ENCODE data around the gene MATN3.

GRCh38 chr2:20052229-20052851 lies 39.9 kb upstream of the MATN3 start:
- no peak for TF ChIP-seq EZH2 (IDR thresholded peaks at IDR 0.05; ENCODE audit: borderline replicate concordance, low read depth, low read length, severe bottlenecking)
- TF ChIP-seq, protein P1, sequence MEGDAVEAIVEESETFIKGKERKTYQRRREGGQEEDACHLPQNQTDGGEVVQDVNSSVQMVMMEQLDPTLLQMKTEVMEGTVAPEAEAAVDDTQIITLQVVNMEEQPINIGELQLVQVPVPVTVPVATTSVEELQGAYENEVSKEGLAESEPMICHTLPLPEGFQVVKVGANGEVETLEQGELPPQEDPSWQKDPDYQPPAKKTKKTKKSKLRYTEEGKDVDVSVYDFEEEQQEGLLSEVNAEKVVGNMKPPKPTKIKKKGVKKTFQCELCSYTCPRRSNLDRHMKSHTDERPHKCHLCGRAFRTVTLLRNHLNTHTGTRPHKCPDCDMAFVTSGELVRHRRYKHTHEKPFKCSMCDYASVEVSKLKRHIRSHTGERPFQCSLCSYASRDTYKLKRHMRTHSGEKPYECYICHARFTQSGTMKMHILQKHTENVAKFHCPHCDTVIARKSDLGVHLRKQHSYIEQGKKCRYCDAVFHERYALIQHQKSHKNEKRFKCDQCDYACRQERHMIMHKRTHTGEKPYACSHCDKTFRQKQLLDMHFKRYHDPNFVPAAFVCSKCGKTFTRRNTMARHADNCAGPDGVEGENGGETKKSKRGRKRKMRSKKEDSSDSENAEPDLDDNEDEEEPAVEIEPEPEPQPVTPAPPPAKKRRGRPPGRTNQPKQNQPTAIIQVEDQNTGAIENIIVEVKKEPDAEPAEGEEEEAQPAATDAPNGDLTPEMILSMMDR (IDR thresholded peaks at IDR 0.05; ENCODE audit: extremely low read depth in 1 of 2, insufficient read depth in 1 of 2, low read depth in 1 of 2, low read length in 2 of 2), result no peak
- TF ChIP-seq POLR2A (IDR thresholded peaks at IDR 0.05; ENCODE audit: low read depth, low read length), result no peak
- TF ChIP-seq POLR2AphosphoS5 (IDR thresholded peaks at IDR 0.05; ENCODE audit: insufficient read depth, low read depth, low read length), result no peak
- TF ChIP-seq MAX (IDR thresholded peaks at IDR 0.05; ENCODE audit: insufficient read depth, insufficient read length), result no peak
- no peak for TF ChIP-seq FOS (IDR thresholded peaks at IDR 0.05; ENCODE audit: borderline replicate concordance, insufficient read depth, low read length)

Data from endothelial cell of umbilical vein (primary cell).